ENCODE measurements around the gene DNAH7. TPM values are rescaled to one million over a fixed set of nuclear protein-coding genes. Genes with fewer than 3 reads are reported as not detected.

The DNAH7 gene
- total RNA-seq, 1 donor from 2014 or later: 1.2 TPM

DNA sequence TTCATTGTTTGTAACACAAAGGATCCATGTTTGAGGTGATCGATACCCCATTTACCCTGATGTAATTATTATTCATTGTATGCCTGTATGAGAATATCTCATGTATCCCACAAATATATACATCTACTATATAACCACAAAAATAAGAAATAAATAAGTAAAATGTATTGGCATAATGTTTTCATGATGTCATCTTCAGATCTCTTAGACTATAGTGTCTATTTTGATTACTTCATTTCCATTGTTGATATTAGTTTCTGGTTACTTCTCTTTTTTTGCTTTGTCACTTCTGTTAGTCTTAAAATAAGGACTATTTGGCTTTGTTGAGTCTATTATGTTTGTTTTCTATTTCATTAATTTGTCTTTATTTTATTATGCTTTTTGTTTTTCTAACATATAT, 301.9 kb downstream of the DNAH7 start:
- FAIRE-seq: no peak
- no peak for DNase-seq (ENCODE audit: low read depth)
- no peaks in the 10 kb centered on the region for H3K27me3 ChIP-seq (ENCODE audit: insufficient read depth, low read length)
- TF ChIP-seq EZH2 (IDR thresholded peaks at IDR 0.05; ENCODE audit: insufficient read depth, low read length): no peak
- TF ChIP-seq, protein P1, sequence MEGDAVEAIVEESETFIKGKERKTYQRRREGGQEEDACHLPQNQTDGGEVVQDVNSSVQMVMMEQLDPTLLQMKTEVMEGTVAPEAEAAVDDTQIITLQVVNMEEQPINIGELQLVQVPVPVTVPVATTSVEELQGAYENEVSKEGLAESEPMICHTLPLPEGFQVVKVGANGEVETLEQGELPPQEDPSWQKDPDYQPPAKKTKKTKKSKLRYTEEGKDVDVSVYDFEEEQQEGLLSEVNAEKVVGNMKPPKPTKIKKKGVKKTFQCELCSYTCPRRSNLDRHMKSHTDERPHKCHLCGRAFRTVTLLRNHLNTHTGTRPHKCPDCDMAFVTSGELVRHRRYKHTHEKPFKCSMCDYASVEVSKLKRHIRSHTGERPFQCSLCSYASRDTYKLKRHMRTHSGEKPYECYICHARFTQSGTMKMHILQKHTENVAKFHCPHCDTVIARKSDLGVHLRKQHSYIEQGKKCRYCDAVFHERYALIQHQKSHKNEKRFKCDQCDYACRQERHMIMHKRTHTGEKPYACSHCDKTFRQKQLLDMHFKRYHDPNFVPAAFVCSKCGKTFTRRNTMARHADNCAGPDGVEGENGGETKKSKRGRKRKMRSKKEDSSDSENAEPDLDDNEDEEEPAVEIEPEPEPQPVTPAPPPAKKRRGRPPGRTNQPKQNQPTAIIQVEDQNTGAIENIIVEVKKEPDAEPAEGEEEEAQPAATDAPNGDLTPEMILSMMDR (IDR thresholded peaks at IDR 0.05; ENCODE audit: insufficient read depth, low read depth, low read length): no peak
- Mint-ChIP-seq H3K4me3 (ENCODE audit: unreplicated experiment) (no peak overlapping the region), H3K4me1 (ENCODE audit: low read depth, unreplicated experiment) (no peaks in the 10 kb centered on the region), H3K27ac (ENCODE audit: unreplicated experiment) (no peak overlapping the region), H3K9me3 (ENCODE audit: unreplicated experiment) (peaks cover 2% of the 10 kb centered on the region), H3K36me3 (ENCODE audit: low read depth, unreplicated experiment) (no peaks in the 10 kb centered on the region), H3K27me3 (ENCODE audit: low read depth, unreplicated experiment) (no peaks in the 10 kb centered on the region)
- H2AFZ ChIP-seq (ENCODE audit: low read depth, low read length): no peak overlapping the region
- no peak overlapping the region for H3K27ac ChIP-seq (ENCODE audit: low read depth, low read length)
- H4K20me1 ChIP-seq (ENCODE audit: insufficient read depth, low read length): no peaks in the 10 kb centered on the region
- no peak overlapping the region for H3K9ac ChIP-seq (ENCODE audit: low read length)
- H3K4me2 ChIP-seq (ENCODE audit: low read length): no peak overlapping the region
- H3K4me1 ChIP-seq (ENCODE audit: insufficient read depth, low read length): no peaks in the 10 kb centered on the region
- no peaks in the 10 kb centered on the region for H3K9me3 ChIP-seq (ENCODE audit: insufficient read depth, low read depth, low read length)
- H3K4me3 ChIP-seq (ENCODE audit: insufficient read depth, low read depth, low read length): no peak overlapping the region
- no peaks in the 10 kb centered on the region for H3K79me2 ChIP-seq (ENCODE audit: insufficient read depth, low read length)
- H3K36me3 ChIP-seq (ENCODE audit: insufficient read depth, low read length): no peaks in the 10 kb centered on the region

DNA sequence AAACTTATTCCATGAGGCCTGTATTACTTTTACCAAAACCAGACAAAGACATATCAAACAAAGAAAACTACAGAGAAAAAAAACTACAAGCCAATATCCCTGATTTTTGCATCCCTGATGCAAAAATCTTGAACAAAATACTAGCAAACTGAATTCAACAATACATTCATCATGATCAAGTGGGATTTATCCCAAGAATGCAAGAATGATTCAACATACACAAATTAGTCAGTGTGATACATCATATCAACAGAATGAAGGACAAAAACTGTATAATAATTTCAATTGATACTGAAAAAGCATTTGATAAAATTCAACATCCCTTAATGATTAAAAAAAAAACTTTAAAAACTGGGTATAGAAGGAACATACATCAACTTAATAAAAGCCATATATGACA, 304.8 kb downstream of the DNAH7 start:
- no peaks in the 10 kb centered on the region for H3K27me3 Mint-ChIP-seq (ENCODE audit: low read depth, unreplicated experiment)

DNA sequence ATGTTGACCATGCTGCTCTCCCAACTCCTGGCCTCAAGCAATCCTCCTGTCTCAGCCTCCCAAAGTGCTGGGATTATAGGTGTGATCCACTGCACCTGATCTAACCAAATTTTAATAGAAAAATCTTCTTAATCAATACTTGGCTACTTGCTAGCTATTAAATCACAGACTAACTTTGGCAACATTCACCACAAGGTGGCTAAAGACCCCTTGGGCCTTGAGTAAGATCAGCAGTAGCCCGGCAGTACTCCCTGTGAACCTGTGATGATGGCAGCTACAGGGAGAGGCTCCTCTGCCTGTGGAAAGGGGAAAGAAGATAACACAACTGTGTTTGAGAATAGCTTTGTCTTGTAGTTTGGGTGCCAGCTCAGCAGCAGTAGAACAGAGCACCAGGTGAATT, 308.8 kb downstream of the DNAH7 start:
- Histone ChIP-seq H3K27me3 (ENCODE audit: insufficient read depth, low read length) (no peaks in the 10 kb centered on the region), H3K9ac (ENCODE audit: low read length) (no peak overlapping the region), H3K4me1 (ENCODE audit: insufficient read depth, low read length) (no peaks in the 10 kb centered on the region), H4K20me1 (ENCODE audit: insufficient read depth, low read length) (no peaks in the 10 kb centered on the region), H3K9me3 (ENCODE audit: insufficient read depth, low read depth, low read length) (no peaks in the 10 kb centered on the region), H3K36me3 (ENCODE audit: insufficient read depth, low read length) (no peaks in the 10 kb centered on the region), H3K79me2 (ENCODE audit: insufficient read depth, low read length) (no peaks in the 10 kb centered on the region), H3K4me2 (ENCODE audit: low read length) (no peak overlapping the region), H3K27ac (ENCODE audit: low read depth, low read length) (no peak overlapping the region), H2AFZ (ENCODE audit: low read depth, low read length) (no peak overlapping the region), H3K4me3 (ENCODE audit: insufficient read depth, low read depth, low read length) (no peak overlapping the region)
- no peak for FAIRE-seq
- TF ChIP-seq EZH2 (IDR thresholded peaks at IDR 0.05; ENCODE audit: insufficient read depth, low read length): no peak
- TF ChIP-seq, protein P1 (IDR thresholded peaks at IDR 0.05; ENCODE audit: insufficient read depth, low read depth, low read length): no peak
- Mint-ChIP-seq H3K27ac (ENCODE audit: unreplicated experiment) (no peak overlapping the region), H3K4me3 (ENCODE audit: unreplicated experiment) (no peak overlapping the region), H3K9me3 (ENCODE audit: unreplicated experiment) (peaks cover 3% of the 10 kb centered on the region), H3K27me3 (ENCODE audit: low read depth, unreplicated experiment) (no peaks in the 10 kb centered on the region), H3K36me3 (ENCODE audit: low read depth, unreplicated experiment) (no peaks in the 10 kb centered on the region), H3K4me1 (ENCODE audit: low read depth, unreplicated experiment) (peaks cover 2% of the 10 kb centered on the region)
- no peak for DNase-seq (ENCODE audit: low read depth)

More for the DNA sequence above, 304.8 kb downstream of the DNAH7 start:
- H2AFZ ChIP-seq (ENCODE audit: low read depth, low read length): no peak overlapping the region
- Mint-ChIP-seq H3K27ac (ENCODE audit: unreplicated experiment) (no peak overlapping the region), H3K4me1 (ENCODE audit: low read depth, unreplicated experiment) (no peaks in the 10 kb centered on the region), H3K9me3 (ENCODE audit: unreplicated experiment) (peaks cover 2% of the 10 kb centered on the region), H3K4me3 (ENCODE audit: unreplicated experiment) (no peak overlapping the region), H3K36me3 (ENCODE audit: low read depth, unreplicated experiment) (no peaks in the 10 kb centered on the region)
- no peaks in the 10 kb centered on the region for H3K4me1 ChIP-seq (ENCODE audit: insufficient read depth, low read length)
- no peaks in the 10 kb centered on the region for H3K9me3 ChIP-seq (ENCODE audit: insufficient read depth, low read depth, low read length)
- FAIRE-seq (no peak), DNase-seq (ENCODE audit: low read depth) (no peak)
- no peaks in the 10 kb centered on the region for H3K36me3 ChIP-seq (ENCODE audit: insufficient read depth, low read length)
- H3K4me3 ChIP-seq (ENCODE audit: insufficient read depth, low read depth, low read length): no peak overlapping the region
- H3K27me3 ChIP-seq (ENCODE audit: insufficient read depth, low read length): no peaks in the 10 kb centered on the region
- no peaks in the 10 kb centered on the region for H4K20me1 ChIP-seq (ENCODE audit: insufficient read depth, low read length)
- H3K79me2 ChIP-seq (ENCODE audit: insufficient read depth, low read length): no peaks in the 10 kb centered on the region
- H3K4me2 ChIP-seq (ENCODE audit: low read length): no peak overlapping the region
- H3K27ac ChIP-seq (ENCODE audit: low read depth, low read length): no peak overlapping the region
- no peak overlapping the region for H3K9ac ChIP-seq (ENCODE audit: low read length)
- TF ChIP-seq, protein P1 (IDR thresholded peaks at IDR 0.05; ENCODE audit: insufficient read depth, low read depth, low read length): no peak
- TF ChIP-seq EZH2 (IDR thresholded peaks at IDR 0.05; ENCODE audit: insufficient read depth, low read length): no peak
